A549 (cell line): Measurements from ENCODE around the gene PTPRE.

Source experiments
- CEBPB ChIP-seq, 2 experiments: fragments of >200 bp in 1 of 2; sonication (Bioruptor Twin) in 1 of 2; formaldehyde crosslinking in 1 of 2; IDR thresholded peaks; 2 replicates each; pipeline ENCODE4 v1.6.1; 2012 to 2016
- CTCF ChIP-seq: fragments of >200 bp; sonication (Bioruptor Twin); formaldehyde crosslinking; IDR thresholded peaks from 3 replicates; pipeline ENCODE4 v1.5.1; 2016
- E2F6 ChIP-seq: IDR thresholded peaks from 2 replicates; pipeline ENCODE4 v1.6.1; 2012; ENCODE audit warnings: low read depth, borderline replicate concordance
- ELK1 ChIP-seq: fragments of 150-350 bp; IDR thresholded peaks from 2 replicates; pipeline ENCODE4 v1.6.1; 2014; ENCODE audit warnings: low read depth, mild to moderate bottlenecking, low read length
- HMGXB4 ChIP-seq: fragments of 250-450 bp; sonication (Bioruptor Pico); IDR thresholded peaks from 2 replicates; pipeline ENCODE4 v1.5.0; 2021; ENCODE audit warnings: mild to moderate bottlenecking, moderate library complexity, borderline replicate concordance
- MAX ChIP-seq: IDR thresholded peaks from 2 replicates; pipeline ENCODE4 v1.6.1; 2012
- POLR2A ChIP-seq: IDR thresholded peaks from 2 replicates; pipeline ENCODE4 v1.6.1; 2012; ENCODE audit warnings: mild to moderate bottlenecking, low read length
- RAD21 ChIP-seq, 2 experiments: fragments of >200 bp in 1 of 2; sonication (Bioruptor Twin) in 1 of 2; formaldehyde crosslinking in 1 of 2; IDR thresholded peaks in 1 of 2; conservative IDR thresholded peaks in 1 of 2; 2 replicates in 1 of 2; 3 replicates in 1 of 2; pipeline ENCODE4 v1.6.1; 2012 to 2018; ENCODE audit warnings: inconsistent platforms in 1 of 2
- REST ChIP-seq: fragments of 200-600 bp; sonication (generic); IDR thresholded peaks from 2 replicates; pipeline ENCODE4 v1.6.1; 2016; ENCODE audit warnings: antibody characterized with exemption, mild to moderate bottlenecking, moderate library complexity
- RFX5 ChIP-seq: fragments of 450-650 bp; IDR thresholded peaks from 2 replicates; pipeline ENCODE4 v1.7.1; 2014; ENCODE audit warnings: antibody characterized with exemption, mild to moderate bottlenecking, moderate library complexity
- ZFP36 ChIP-seq: fragments of 450-650 bp; IDR thresholded peaks from 2 replicates; pipeline ENCODE4 v1.6.1; 2014; ENCODE audit warnings: borderline replicate concordance; ENCODE audit not compliant: partially characterized antibody

GRCh38 chr10:127921753-127922145, 14.8 kb downstream of the PTPRE start:
- no peak for TF ChIP-seq REST
- no peak for TF ChIP-seq HMGXB4 (CRISPR knock-in tag)
- TF ChIP-seq CTCF = no peak
- no peak for TF ChIP-seq E2F6
- no peak for TF ChIP-seq RFX5
- no peak for TF ChIP-seq ELK1
- TF ChIP-seq MAX = no peak
- TF ChIP-seq RAD21 (conservative IDR thresholded peaks at IDR 0.05 in 1 of 2, IDR thresholded peaks at IDR 0.05 in 1 of 2) = no peak
- no peak for TF ChIP-seq POLR2A
- TF ChIP-seq ZFP36 = no peak
- no peak for TF ChIP-seq CEBPB (IDR thresholded peaks at IDR 0.05)
